Sigmoid colon (tissue), 4 donors: ENCODE results near the gene CHST6.

ENCODE experiments used
- CTCF ChIP-seq, 4 experiments: fragments of 450-650 bp in 3 of 4; fragments of 200-600 bp in 1 of 4; IDR thresholded peaks; one replicate each; pipeline ENCODE4 v1.5.1; 2016 to 2019; ENCODE audit warnings: antibody characterized with exemption in 4 of 4, mild to moderate bottlenecking in 3 of 4, moderate library complexity in 2 of 4
- EP300 ChIP-seq, 4 donors: sonication (generic); formaldehyde crosslinking; IDR thresholded peaks; one replicate each; pipeline ENCODE4 v1.6.1; 2017; ENCODE audit warnings: antibody characterized with exemption in 4 of 4
- POLR2A ChIP-seq, 2 donors: fragments of 450-650 bp; IDR thresholded peaks; one replicate each; pipeline ENCODE4 v1.6.1; 2016; ENCODE audit warnings: antibody characterized with exemption in 2 of 2, mild to moderate bottlenecking in 2 of 2, moderate library complexity in 2 of 2

GRCh38 chr16:75472908-75473877, 22.0 kb downstream of the CHST6 start:
- no peak for TF ChIP-seq POLR2A (IDR thresholded peaks at IDR 0.05)
- TF ChIP-seq EP300 (IDR thresholded peaks at IDR 0.05), result no peak
- TF ChIP-seq CTCF (IDR thresholded peaks at IDR 0.05), result no peak
